ENCODE data around the gene SOAT1. TPM values are rescaled to one million over a fixed set of nuclear protein-coding genes. Genes with fewer than 3 reads are reported as not detected.
"Not testable (repeated sequence)": the region's sequence is repeated elsewhere in the genome, so short reads cannot be mapped to it uniquely, and the experiment has no call there.

SOAT1 gene
- total and polyA plus RNA-seq, 5 donors from 2014 or later, result 40.7 to 118 (median 75.0) TPM

DNA sequence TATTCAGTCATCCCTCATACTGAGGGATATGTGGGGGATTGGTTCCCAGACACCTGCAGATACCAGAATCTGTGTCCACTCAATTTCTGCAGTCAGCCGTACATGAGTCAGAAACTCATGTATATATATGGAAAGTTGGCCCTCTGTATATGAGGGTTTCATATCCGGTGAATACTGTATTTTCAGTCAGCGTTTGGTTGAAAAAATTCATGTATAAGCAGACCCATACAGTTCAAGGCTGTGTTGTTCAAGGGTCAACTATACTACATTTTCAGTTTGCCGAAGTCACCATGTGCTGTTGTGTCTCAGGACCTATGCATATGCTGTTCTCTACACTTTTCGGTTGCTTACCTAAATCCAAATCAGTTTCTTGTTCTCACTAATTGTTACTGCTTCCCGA lies 82.6 kb downstream of the SOAT1 start:
- Mint-ChIP-seq H3K36me3 (no peaks in the 10 kb centered on the region), H3K9me3 (no peaks in the 10 kb centered on the region), H3K27me3 (peaks cover 12% of the 10 kb centered on the region), H3K27ac (no peak overlapping the region), H3K4me3 (no peak overlapping the region), H3K4me1 (no peaks in the 10 kb centered on the region)
- no peaks in the 10 kb centered on the region for H3K27me3 ChIP-seq (ENCODE audit: control insufficient read depth, insufficient read depth, low read length)
- H3K4me3 ChIP-seq (ENCODE audit: low read depth, low read length), result no peak overlapping the region
- no peaks in the 10 kb centered on the region for H3K36me3 ChIP-seq (ENCODE audit: control insufficient read depth, insufficient read depth, low read length)
- no peak overlapping the region for H3K27ac ChIP-seq (ENCODE audit: insufficient read depth, low read length, poor library complexity, severe bottlenecking)
- no peak for ATAC-seq (ENCODE audit: low read depth in 2 of 2)
- H3K9me3 ChIP-seq (ENCODE audit: control insufficient read depth in 2 of 2, low read length in 2 of 2), result no peaks in the 10 kb centered on the region
- DNase-seq, result no peak
- no peaks in the 10 kb centered on the region for H3K4me1 ChIP-seq (ENCODE audit: control insufficient read depth, insufficient read depth, low read length, poor library complexity, severe bottlenecking)

DNA sequence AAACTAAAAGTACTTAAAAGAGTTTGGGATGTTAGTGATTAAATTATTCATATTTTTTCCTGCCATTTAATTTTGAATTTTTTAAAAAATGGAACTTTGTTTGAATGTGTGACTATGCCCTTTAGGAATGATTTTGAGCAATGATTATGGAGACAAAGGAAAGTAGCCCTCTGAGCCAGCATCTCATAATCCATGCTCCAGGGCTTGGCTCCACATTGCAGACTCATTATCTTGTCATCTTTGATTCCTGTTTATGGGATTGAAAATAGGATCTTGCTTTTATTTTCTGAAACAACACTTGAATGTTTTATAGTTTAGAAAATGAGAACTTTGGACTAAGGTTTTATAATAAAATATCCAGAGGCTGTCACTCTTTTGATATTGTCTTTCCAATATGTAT lies 86.7 kb downstream of the SOAT1 start:
- H3K4me3 ChIP-seq (ENCODE audit: low read depth, low read length), result no peak overlapping the region
- H3K9me3 ChIP-seq (ENCODE audit: control insufficient read depth in 2 of 2, low read length in 2 of 2), result no peaks in the 10 kb centered on the region

DNA sequence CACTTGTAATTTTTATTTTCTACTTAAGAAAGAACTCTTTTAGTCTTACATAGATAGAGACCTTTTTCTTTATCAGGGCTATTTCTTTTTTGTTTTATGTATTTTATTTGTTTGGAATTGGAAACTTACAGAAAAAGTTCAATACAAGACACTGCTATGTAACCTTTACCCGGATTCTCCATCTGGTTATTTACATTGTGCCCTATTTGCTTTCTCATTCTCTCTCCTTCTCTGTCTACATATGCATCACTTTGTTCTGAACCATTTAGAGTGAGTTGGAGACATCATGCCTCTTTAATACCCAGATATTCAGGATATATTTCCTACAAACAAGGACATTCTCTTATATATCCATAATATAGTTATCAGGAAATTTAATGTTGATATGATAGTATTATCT lies 90.4 kb downstream of the SOAT1 start:
- no peaks in the 10 kb centered on the region for H3K4me1 Mint-ChIP-seq

More for the DNA sequence above, 86.7 kb downstream of the SOAT1 start:
- ATAC-seq (ENCODE audit: low read depth in 2 of 2), result no peak
- no peaks in the 10 kb centered on the region for H3K36me3 Mint-ChIP-seq
- H3K27me3 Mint-ChIP-seq, result peaks cover 8% of the 10 kb centered on the region
- no peak overlapping the region for H3K4me3 Mint-ChIP-seq
- no peak for DNase-seq
- peaks cover 0 to 1% (median 0%) of the 10 kb centered on the region in 7 donors for H3K9me3 Mint-ChIP-seq
- H3K36me3 ChIP-seq (ENCODE audit: control insufficient read depth, insufficient read depth, low read length), result no peaks in the 10 kb centered on the region
- no peaks in the 10 kb centered on the region for H3K4me1 ChIP-seq (ENCODE audit: control insufficient read depth, insufficient read depth, low read length, poor library complexity, severe bottlenecking)
- H3K27me3 ChIP-seq (ENCODE audit: control insufficient read depth, insufficient read depth, low read length), result no peaks in the 10 kb centered on the region
- no peak overlapping the region for H3K27ac Mint-ChIP-seq
- H3K27ac ChIP-seq (ENCODE audit: insufficient read depth, low read length, poor library complexity, severe bottlenecking), result no peak overlapping the region
- no peaks in the 10 kb centered on the region for H3K4me1 Mint-ChIP-seq

DNA sequence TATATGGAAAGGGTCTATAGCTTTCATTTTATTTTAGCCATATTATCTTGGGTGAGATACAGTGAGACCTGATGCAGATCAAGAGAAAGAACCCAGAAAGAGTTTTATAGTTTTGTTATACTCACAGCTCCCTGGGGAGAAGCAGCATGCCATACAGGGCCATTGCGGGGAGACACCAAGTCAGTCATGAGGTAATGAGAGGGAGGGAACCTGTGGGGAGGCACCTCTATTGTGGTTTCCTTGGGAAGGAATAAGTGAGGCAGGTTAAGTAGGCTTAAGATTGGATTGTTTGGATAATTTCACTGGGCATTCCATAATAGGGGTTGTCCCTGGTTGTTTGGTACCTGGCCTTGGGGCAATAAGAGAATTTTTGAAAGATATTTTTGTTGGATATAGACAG lies 91.9 kb downstream of the SOAT1 start:
- no peaks in the 10 kb centered on the region for H3K4me1 ChIP-seq (ENCODE audit: control insufficient read depth, insufficient read depth, low read length, poor library complexity, severe bottlenecking)
- H3K27ac Mint-ChIP-seq, result no peak overlapping the region

More for the DNA sequence above, 90.4 kb downstream of the SOAT1 start:
- H3K36me3 Mint-ChIP-seq, result no peaks in the 10 kb centered on the region
- no peak for ATAC-seq (ENCODE audit: low read depth in 2 of 2)
- Histone ChIP-seq H3K9me3 (ENCODE audit: control insufficient read depth in 2 of 2, low read length in 2 of 2) (no peaks in the 10 kb centered on the region), H3K27ac (ENCODE audit: insufficient read depth, low read length, poor library complexity, severe bottlenecking) (no peak overlapping the region), H3K4me1 (ENCODE audit: control insufficient read depth, insufficient read depth, low read length, poor library complexity, severe bottlenecking) (no peaks in the 10 kb centered on the region), H3K36me3 (ENCODE audit: control insufficient read depth, insufficient read depth, low read length) (no peaks in the 10 kb centered on the region), H3K27me3 (ENCODE audit: control insufficient read depth, insufficient read depth, low read length) (no peaks in the 10 kb centered on the region), H3K4me3 (ENCODE audit: low read depth, low read length) (no peak overlapping the region)
- H3K9me3 Mint-ChIP-seq, result peaks cover 0 to 1% (median 0%) of the 10 kb centered on the region in 7 donors
- no peak overlapping the region for H3K27ac Mint-ChIP-seq
- no peak overlapping the region for H3K4me3 Mint-ChIP-seq
- DNase-seq, result no peak
- peaks cover 5% of the 10 kb centered on the region for H3K27me3 Mint-ChIP-seq

DNA sequence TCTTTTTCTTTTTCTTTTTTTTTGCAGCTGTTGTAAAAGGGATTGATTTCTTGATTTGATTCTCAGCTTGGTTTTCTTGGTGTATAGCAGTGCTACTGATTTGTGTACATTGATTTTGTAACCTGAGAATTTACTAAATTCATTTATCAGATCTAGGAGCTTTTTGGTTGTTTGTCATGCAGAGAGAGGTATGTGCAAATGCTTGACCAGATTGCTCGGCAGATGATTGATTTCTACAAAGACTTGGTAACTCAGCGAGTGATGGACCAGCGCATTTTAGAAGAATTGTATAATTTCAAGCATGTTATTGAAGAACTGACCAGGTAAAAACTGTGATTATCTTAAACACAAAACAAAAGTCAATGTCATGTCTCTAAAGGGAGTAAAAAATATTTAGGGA lies 100.1 kb downstream of the SOAT1 start:
- H3K27me3 Mint-ChIP-seq, result no peaks in the 10 kb centered on the region
- DNase-seq (no peak), ATAC-seq (ENCODE audit: low read depth in 2 of 2) (no peak)
- H3K27ac Mint-ChIP-seq, result no peak overlapping the region
- no peaks in the 10 kb centered on the region for H3K4me1 Mint-ChIP-seq
- no peak overlapping the region for H3K4me3 Mint-ChIP-seq
- H3K4me3 ChIP-seq (ENCODE audit: low read depth, low read length), result no peak overlapping the region
- H3K4me1 ChIP-seq (ENCODE audit: control insufficient read depth, insufficient read depth, low read length, poor library complexity, severe bottlenecking), result no peaks in the 10 kb centered on the region
- H3K36me3 Mint-ChIP-seq, result peaks cover 11% of the 10 kb centered on the region
- no peaks in the 10 kb centered on the region for H3K36me3 ChIP-seq (ENCODE audit: control insufficient read depth, insufficient read depth, low read length)
- H3K9me3 Mint-ChIP-seq, result peaks cover 0 to 21% (median 6%) of the 10 kb centered on the region in 7 donors
- no peak overlapping the region for H3K27ac ChIP-seq (ENCODE audit: insufficient read depth, low read length, poor library complexity, severe bottlenecking)
- peaks cover 4 to 7% of the 10 kb centered on the region in 2 experiments for H3K9me3 ChIP-seq (ENCODE audit: control insufficient read depth in 2 of 2, low read length in 2 of 2)
- no peaks in the 10 kb centered on the region for H3K27me3 ChIP-seq (ENCODE audit: control insufficient read depth, insufficient read depth, low read length)

More for the DNA sequence above, 91.9 kb downstream of the SOAT1 start:
- peaks cover 0 to 1% (median 0%) of the 10 kb centered on the region in 7 donors for H3K9me3 Mint-ChIP-seq
- H3K9me3 ChIP-seq (ENCODE audit: control insufficient read depth in 2 of 2, low read length in 2 of 2), result no peaks in the 10 kb centered on the region
- H3K36me3 ChIP-seq (ENCODE audit: control insufficient read depth, insufficient read depth, low read length), result no peaks in the 10 kb centered on the region
- no peak overlapping the region for H3K4me3 ChIP-seq (ENCODE audit: low read depth, low read length)
- H3K27me3 Mint-ChIP-seq, result peaks cover 5% of the 10 kb centered on the region
- H3K4me1 Mint-ChIP-seq, result no peaks in the 10 kb centered on the region
- no peak overlapping the region for H3K27ac ChIP-seq (ENCODE audit: insufficient read depth, low read length, poor library complexity, severe bottlenecking)
- H3K36me3 Mint-ChIP-seq, result no peaks in the 10 kb centered on the region
- no peak for DNase-seq
- ATAC-seq (ENCODE audit: low read depth in 2 of 2), result no peak
- no peak overlapping the region for H3K4me3 Mint-ChIP-seq
- H3K27me3 ChIP-seq (ENCODE audit: control insufficient read depth, insufficient read depth, low read length), result no peaks in the 10 kb centered on the region

DNA sequence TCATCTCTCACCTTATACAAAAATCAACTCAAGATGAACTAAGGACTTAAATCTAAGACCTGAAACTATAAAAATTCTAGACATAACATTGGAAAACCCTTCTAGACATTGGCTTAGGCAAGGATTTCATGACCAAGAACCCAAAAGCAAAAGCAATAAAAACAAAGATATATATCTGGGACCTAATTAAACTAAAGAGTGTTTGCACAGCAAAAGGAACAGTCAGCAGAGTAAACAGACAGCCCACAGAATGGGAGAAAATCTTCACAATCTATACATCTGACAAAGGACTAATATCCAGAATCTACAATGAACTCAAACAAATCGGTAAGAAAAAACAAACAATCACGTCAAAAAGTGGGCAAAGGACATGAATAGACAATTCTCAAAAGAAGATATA lies 105.8 kb downstream of the SOAT1 start:
- not testable (repeated sequence) for DNase-seq; H3K4me1 ChIP-seq (ENCODE audit: control insufficient read depth, insufficient read depth, low read length, poor library complexity, severe bottlenecking); H3K36me3 ChIP-seq (ENCODE audit: control insufficient read depth, insufficient read depth, low read length); ATAC-seq (ENCODE audit: low read depth in 2 of 2); H3K9me3 ChIP-seq (ENCODE audit: control insufficient read depth in 2 of 2, low read length in 2 of 2); H3K27ac Mint-ChIP-seq; H3K4me1 Mint-ChIP-seq; H3K27me3 ChIP-seq (ENCODE audit: control insufficient read depth, insufficient read depth, low read length); H3K27ac ChIP-seq (ENCODE audit: insufficient read depth, low read length, poor library complexity, severe bottlenecking); H3K4me3 ChIP-seq (ENCODE audit: low read depth, low read length); H3K36me3 Mint-ChIP-seq; H3K27me3 Mint-ChIP-seq; H3K4me3 Mint-ChIP-seq; H3K9me3 Mint-ChIP-seq

Other genes with a start within 250 kb of the SOAT1 start
- gene TOR3A, start 211.7 kb upstream of the SOAT1 start, total RNA-seq, result 23.2 TPM
- gene TOR3A, start 211.7 kb upstream of the SOAT1 start, polyA plus RNA-seq, result 10 to 100 TPM; 33.7 to 44.9 (median 38.8) TPM
- gene ABL2, start 64.1 kb upstream of the SOAT1 start, total RNA-seq, result 16.4 TPM
- gene ABL2, start 64.1 kb upstream of the SOAT1 start, polyA plus RNA-seq, result 1 to 10 TPM in 2 of 4 donors, under 1 TPM in 2; 0.56 to 1.4 (median 0.89) TPM
- not detected for gene AXDND1, start 72.2 kb downstream of the SOAT1 start, total RNA-seq
- not detected for gene AXDND1, start 72.2 kb downstream of the SOAT1 start, polyA plus RNA-seq